GM18907 (cell line): ENCODE data around the gene SOX9.

ENCODE experiments used
- ATAC-seq: cut with Tn5 transposase; IDR thresholded peaks from one replicate; pipeline ENCODE4 v1.9.1; 2021; ENCODE audit warnings: mild to moderate bottlenecking, moderate library complexity; ENCODE audit not compliant: unreplicated experiment

Gene SOX9

DNA sequence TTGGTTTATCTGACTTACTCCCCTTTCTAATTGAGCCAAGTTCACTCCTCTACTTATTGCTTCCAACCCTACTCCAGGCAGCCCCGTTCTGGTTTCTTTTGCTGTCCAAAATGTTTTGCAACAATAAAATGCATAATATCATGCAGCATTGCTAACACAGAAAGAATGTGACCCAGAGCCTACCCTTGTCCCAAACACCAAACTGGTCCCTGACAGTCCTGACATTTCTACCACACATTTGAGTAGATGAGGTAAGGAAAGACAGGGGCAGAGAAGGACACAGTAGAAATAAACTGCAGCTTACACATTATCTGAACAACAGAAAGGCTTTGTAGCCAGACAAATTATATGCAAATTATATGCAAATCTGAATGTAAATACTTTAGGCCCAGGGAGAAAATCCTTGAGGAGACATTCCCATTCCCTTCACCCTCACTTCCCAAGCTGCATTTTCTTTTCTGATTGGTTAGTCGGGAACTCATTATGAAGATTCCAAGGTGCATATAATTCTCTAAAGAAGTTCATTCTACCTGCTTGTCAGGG is 31.6 kb downstream of the SOX9 start:
- no peak for ATAC-seq

DNA sequence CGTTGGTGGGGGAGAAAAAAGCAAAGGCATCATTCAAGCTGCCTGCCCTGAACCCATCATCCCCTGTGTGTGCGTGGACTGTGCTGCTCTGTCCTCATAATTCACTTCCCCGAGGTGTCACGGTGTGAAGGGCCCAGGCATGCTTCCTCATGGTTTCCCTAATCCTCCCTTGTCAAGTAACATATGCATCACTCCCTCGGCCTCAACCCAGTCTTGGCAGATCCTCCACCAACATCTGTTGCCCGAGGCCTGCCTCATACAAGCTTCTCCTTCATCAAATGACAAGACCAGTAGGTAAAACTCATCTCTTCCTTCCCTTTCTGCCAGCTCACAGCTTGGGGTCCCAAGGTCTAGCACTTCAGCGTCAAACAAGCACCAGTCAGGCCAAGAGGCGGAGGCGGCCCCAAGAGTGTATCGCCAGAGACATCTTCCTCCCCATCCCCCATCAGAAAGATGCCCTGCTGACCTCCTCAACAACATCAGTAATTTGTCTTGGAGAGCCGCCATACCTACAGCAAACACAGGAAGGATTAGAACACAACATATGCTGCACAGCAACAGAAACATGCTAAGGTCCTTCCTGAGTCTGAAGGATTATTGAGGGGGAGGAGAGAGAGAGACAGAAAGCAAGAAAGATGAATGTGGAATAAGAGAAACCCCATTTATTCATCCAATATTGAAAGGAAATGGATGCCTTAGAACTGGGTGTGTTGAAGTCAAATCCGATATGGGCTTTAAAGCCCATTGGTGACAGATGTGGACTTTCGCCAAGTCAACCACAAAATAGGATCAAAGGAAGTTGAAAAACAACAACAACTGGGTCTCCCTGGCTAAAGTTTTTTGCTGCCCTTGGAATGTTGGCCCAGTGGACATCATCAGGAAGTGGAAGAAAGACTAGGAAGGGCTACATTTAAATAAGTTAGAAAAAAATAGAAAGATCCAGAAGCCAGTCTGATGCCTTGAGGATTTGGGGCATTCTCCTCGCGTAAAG is 38.4 kb downstream of the SOX9 start:
- no peak for ATAC-seq

DNA sequence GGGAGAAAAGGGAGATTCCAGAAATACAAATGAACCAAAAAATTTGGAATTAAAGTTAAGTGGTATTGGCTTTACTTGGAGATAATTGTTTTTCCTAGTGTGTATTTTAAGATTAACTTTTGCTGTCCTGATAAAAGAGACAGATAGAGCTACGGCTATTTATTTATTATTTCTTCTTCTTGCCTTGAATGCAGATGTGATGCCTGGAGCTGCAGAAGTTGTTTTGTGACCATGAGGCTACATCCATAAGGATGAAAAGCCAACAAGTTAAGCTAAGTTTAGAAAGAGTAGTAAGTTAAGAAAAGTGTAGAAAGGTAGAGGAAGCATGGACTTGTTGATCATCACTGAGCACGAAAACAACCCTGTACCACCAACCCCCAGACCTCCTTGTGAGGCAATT is 41.7 kb downstream of the SOX9 start:
- ATAC-seq: no peak

DNA sequence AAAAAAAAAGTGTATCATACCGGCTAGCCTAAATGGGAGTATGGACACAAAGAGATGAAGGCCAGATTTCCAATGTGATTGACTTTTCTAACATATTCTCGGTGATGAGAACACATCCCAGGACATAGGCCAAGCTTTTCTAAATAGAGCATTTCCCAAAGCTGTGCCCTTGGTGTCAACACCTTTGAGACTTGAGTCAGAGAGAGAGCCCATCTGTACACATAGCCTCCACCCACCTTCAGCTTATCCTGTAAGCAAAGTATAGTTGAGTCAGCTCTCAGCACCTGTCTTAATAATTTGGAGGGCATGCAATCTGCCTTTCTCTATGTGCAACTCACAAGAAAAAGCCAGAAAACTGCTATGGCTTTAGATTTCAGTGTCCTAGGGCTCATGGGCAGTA is 42.7 kb downstream of the SOX9 start:
- ATAC-seq: no peak

DNA sequence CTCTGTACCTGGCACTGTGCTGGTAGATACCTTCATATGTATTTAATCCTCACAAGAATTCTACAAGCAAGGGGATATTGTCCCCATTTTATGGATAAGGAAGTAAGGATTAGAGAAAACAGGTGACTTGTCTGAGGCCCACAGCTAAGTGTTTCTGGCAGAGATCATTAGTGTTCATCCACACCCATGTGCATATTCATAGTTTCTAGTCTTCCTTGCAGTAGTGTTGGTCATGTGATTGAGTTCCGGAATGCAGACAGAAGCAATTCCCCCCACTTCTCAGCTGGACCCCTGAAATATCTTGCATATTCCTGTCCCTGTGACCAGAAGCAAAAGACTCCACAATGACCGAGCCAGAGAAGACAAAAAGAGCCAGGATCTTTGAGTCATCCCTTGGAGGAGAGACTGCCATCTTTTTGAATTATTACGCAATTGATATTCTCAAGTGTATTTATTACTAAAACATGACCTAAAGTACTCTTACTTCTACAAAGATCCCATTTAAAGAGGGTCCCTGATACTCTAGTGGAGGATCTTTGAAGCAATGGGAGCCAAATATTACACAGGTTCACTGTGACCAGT is 43.4 kb downstream of the SOX9 start:
- no peak for ATAC-seq

DNA sequence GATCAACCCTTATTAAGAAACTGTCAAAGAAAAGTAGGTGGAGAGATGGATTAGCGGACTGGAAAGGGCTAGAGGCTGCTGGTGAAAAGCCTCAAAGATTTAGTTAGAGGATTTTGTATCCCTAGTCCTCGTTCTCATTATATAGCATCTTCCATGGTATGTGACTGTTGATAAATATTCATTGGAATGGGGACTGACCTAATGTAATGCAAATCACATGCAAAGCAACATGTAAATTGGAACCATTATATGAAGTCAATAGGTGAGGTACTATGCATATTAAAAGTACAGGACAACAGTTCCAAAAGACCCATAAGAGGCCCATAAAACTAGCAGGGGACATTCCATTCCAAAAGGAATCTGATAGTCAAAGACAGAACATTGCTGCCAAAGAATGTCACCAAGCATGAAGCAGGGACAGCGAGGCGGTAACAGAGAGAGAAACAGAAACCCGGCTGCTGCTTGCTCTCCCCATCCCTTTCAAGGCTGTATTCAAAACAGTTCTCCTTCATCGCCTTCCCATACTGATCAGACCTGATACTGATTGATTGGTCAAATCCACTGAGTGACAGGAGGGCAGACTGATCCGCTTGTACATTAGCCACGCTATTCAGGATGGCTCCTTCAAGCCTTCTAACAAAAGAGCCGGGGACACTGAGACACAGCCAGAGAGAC is 44.5 kb downstream of the SOX9 start:
- ATAC-seq: no peak

DNA sequence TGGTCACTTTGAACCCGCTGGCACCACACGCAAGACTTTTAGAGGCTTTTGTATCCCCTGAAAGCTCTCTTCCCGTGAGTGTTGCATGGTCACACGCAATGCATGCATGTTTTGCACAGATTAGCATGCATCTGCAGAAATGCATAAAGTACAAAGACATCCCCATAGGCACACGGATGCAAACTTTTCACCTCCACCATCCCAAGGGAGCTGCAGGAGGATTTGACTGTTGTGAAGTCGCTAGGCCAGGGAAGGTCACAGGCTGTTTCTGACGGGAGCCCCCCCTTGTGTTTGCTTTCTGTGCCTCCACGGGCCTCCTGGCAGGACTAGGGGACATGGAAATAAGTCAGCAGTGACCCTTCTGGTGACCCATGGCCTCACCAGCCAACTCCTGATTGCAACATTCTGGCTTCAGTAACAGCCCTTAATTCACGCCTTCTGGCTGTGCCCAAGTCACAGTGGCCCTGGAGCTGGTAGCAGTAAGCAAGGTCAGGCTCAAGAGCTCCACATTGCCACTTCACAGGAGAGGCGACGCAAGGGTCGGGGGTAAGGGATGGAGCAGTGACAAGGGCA is 45.1 kb downstream of the SOX9 start:
- no peak for ATAC-seq

DNA sequence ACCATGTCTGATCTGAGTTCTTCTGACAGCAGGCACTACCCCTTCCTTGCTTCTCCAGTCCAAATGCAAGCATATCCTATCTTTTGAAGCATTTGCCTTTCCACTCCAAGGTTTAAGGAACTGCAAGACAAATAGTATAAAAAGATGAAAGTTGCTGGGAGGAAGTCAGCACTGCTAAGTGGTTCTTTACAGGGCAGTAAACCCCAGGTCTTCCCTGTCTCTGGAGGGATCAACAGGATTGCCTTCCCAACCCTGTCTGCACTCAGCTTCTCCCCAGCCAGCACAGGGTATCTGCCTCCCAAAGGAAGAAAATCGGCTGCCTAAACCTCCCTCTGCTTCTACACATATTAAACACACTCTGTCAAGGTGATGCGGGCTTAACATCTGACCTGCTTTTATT is 46.8 kb downstream of the SOX9 start:
- ATAC-seq: no peak

DNA sequence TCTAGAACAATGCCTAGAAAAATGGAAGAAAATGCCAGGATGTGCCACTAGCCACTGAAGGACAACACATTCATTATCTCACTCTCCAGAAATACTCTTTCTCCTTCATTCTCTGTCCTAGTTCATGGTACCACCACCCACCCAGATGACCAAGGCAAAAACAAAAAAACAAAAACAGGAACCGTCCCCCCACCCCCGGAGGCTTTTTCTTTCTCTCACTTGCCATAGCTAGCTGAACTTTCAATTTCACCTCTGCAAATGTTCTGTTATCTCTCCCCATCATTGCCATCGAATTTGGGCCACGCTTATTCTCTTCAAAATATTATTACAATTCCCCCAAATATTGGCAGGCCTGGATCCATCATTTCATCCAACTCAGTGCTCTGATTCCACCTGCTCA is 49.0 kb downstream of the SOX9 start:
- no peak for ATAC-seq

DNA sequence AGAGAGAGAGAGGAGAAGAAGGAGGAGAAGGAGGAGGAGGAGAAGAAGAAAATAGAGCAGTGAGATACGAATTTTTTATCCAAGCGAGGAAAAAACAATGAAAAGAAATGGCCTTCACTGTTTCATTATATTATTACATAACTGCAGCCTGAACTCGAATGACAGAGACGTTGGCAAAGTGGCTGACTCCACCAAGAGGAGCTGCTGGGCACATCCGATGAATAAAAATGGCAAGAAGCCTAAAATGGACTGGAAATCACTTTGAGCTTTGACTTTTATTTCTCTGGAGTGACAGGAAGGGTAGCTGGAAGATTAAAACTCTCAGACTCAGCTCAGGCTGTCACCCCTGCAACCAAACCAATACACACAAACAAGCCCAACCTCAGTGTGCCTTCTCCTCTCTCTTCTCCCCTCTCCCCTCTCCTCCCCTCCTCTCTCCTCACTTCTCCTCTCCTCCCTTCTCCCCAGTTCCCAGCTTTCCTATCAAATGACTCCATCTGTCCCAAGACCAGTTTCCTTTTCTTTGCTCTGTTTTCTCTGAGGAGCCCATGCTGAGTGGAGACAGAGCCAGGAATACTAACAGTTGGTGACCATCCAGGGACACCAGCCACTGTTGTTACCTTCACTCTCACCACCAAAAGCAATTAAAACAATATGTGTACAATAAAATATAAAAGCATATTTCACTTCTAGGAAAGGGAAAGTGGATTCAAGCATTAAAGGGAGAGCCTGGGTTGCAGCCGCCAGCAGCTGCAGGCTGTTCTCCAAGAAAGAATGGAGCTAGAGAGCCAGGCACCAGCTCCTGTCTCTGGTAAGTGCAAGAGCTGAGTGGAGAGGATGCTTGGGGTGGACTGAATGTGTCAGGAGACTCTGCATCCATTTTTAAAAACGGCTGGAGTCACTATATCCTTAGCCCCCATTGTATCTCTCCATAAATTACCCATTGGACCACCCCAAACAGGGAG is 51.2 kb downstream of the SOX9 start:
- no peak for ATAC-seq

DNA sequence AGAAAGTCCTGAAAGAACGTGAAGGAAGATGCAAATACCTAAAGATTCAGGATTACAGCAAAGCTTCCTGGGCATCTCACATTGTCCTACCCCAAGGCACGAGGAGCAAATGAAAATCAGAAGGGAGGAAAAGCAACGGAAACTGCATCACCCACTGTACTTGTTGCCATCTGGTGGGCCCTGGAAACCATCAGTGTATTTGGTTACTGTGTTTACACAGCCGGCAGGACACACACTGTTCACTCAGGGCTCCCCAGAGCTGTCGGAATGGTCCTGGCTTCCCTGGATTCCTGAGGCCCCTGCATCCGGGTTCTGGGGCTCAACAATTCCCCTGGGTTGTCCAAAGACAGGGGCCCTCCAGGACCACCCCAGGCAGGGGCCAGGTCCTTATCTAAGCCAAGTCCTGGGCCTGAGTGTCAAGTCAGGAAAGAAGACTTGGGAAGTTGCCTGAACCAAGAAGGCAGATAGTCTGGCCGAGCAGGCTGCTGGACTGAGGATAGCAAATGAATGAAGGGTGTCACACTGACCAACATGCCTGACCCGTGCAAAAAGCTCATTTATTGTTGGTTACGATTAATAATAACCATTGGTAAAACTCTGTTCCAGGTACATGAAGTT is 52.8 kb downstream of the SOX9 start:
- ATAC-seq: no peak

DNA sequence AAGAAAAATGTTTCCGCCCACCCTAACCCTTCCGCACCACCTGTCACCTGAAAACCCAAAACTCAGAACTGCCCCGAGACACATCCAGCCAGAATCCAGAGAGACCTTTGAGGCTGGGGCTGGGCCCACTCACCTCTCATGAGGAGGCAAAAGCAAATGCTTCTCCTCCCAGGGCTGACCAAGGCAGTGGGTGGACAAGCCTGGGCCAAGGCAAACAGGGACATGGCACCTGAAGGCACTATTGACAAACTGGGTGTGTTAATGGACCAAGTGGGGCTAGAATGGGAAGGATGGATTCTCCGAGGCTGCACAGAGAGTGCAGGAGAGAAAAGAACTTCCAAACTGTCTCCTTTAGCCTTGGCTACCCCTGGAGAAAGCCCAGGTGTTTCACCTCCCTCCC is 54.4 kb downstream of the SOX9 start:
- no peak for ATAC-seq
